PFSK-1 (cell line): ENCODE data around the gene ARRDC2.

ENCODE experiments used
- FOXP2 ChIP-seq: optimal IDR thresholded peaks from 2 replicates; pipeline ENCODE3; 2011; ENCODE audit warnings: borderline replicate concordance, control low read depth, inconsistent platforms; ENCODE audit not compliant: insufficient read depth; ENCODE audit errors: extremely low read length, extremely low read depth
- POLR2AphosphoS5 ChIP-seq: IDR thresholded peaks from 2 replicates; pipeline ENCODE4 v1.6.1; 2012; ENCODE audit warnings: low read depth, mild to moderate bottlenecking, control low read depth, low read length, moderate library complexity
- REST ChIP-seq, 2 experiments: IDR thresholded peaks; 2 replicates each; pipeline versions ENCODE4 v1.6.1 to v1.8.0; 2011 to 2012; ENCODE audit warnings: low read depth in 2 of 2, low read length in 2 of 2, control low read depth in 1 of 2, inconsistent platforms in 1 of 2, mild to moderate bottlenecking in 1 of 2, moderate library complexity in 1 of 2; ENCODE audit not compliant: insufficient read depth in 1 of 2
- SIN3A ChIP-seq: IDR thresholded peaks from 2 replicates; pipeline ENCODE4 v1.6.1; 2012; ENCODE audit warnings: mild to moderate bottlenecking, low read length, moderate library complexity, borderline replicate concordance; ENCODE audit not compliant: insufficient read depth
- TAF1 ChIP-seq: IDR thresholded peaks from 2 replicates; pipeline ENCODE4 v1.6.1; 2012; ENCODE audit warnings: low read length, control low read depth, borderline replicate concordance; ENCODE audit not compliant: insufficient read depth

DNA sequence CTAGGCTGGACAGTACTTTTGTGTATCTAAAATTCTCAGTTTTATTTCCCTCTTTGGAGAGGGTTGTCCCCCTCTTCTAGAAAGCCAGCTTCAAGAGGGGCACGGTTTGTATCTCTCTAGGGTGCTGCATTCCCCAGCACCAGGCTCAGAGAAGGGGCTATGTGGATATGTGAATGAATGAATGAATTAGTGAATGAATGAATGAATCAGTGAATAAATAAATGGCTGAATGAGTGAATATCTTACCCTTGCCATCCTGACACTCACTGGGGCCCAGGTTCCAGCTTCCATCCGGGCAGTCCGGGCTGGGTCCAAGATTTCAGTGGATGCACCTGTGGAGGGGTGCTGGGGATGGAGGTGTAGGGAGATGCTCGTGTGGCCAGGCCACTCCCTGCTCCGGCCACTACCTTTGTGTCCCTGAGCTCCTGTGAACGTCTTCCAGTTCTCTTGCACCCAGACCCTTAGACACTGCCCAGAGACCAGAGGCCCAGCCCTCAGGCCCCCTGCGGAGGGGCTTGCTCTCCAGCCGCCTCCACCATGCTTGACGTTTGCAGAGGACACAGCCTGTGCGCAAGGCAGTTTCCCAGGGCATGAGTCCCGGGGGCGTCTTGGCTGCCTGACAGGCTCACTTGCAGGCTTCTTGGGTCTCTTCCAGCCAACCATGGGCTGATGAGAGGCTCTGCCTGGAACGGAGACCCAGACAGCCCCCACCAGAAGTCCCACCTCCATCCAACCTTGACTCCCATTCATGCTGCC, 43.9 kb upstream of the ARRDC2 start:
- no peak for TF ChIP-seq REST (IDR thresholded peaks at IDR 0.05; ENCODE audit: insufficient read depth in 1 of 2, low read depth in 2 of 2, low read length in 2 of 2)
- TF ChIP-seq POLR2AphosphoS5 = no peak
- no peak for TF ChIP-seq SIN3A
- no peak for TF ChIP-seq FOXP2
- no peak for TF ChIP-seq TAF1
